ENCODE results near the gene MTPN. TPM values are rescaled to one million over a fixed set of nuclear protein-coding genes. Genes with fewer than 3 reads are reported as not detected.

The MTPN gene
- total RNA-seq, 6 experiments from 2014 or later, result 31.6 to 42.3 (median 39.5) TPM

- Histone ChIP-seq H3K27ac (no peak overlapping the region), H3K4me1 (peaks cover 0 to 10% (median 3%) of the 10 kb centered on the region in 4 donors), H3K27me3 (no peaks in the 10 kb centered on the region), H3K36me3 (no peaks in the 10 kb centered on the region), H3K9me3 (no peaks in the 10 kb centered on the region), H3K4me3 (no peak overlapping the region)
- intact Hi-C loops (cut with DNase I), result no loop called here
- 62% methylated on average over 1 of the region's 1 CpG for WGBS (ENCODE audit: insufficient coverage, low coverage, low lambda C conversion rate, missing lambda C conversion rate)
- TF ChIP-seq POLR2A (IDR thresholded peaks at IDR 0.05), result no peak
- TF ChIP-seq CTCF (IDR thresholded peaks at IDR 0.05), result no peak
- no peak for ATAC-seq
- DNase-seq, result no peak
These were observed 2.5 kb downstream of the MTPN start for GRCh38 chr7:135974667-135975066.

GRCh38 chr7:135971366-135971725 is 5.8 kb downstream of the MTPN start:
- TF ChIP-seq CTCF (IDR thresholded peaks at IDR 0.05) (no peak), POLR2A (IDR thresholded peaks at IDR 0.05) (no peak)
- H3K27ac ChIP-seq, result no peak overlapping the region

GRCh38 chr7:135970682-135971365 is 6.3 kb downstream of the MTPN start:
- peak in 1 of 4 donors; percentile 56 for ATAC-seq
- DNase-seq, result no peak
- no peaks in the 10 kb centered on the region for H3K27me3 ChIP-seq
- H3K36me3 ChIP-seq, result no peaks in the 10 kb centered on the region
- no peak overlapping the region for H3K27ac ChIP-seq
- TF ChIP-seq CTCF (IDR thresholded peaks at IDR 0.05) (no peak), POLR2A (IDR thresholded peaks at IDR 0.05) (no peak)
- peaks cover 0 to 5% (median 2%) of the 10 kb centered on the region in 4 donors for H3K4me1 ChIP-seq
- H3K4me3 ChIP-seq, result no peak overlapping the region
- 74% methylated on average over 1 of the region's 1 CpG for WGBS (ENCODE audit: insufficient coverage, low coverage, low lambda C conversion rate, missing lambda C conversion rate)
- intact Hi-C loops (cut with DNase I), result no loop called here
- H3K9me3 ChIP-seq, result no peaks in the 10 kb centered on the region

More at GRCh38 chr7:135971366-135971725, 5.8 kb downstream of the MTPN start:
- ATAC-seq, result no peak
- no peak for DNase-seq
- no peaks in the 10 kb centered on the region for H3K27me3 ChIP-seq
- no peaks in the 10 kb centered on the region for H3K36me3 ChIP-seq
- H3K9me3 ChIP-seq, result no peaks in the 10 kb centered on the region
- intact Hi-C loops (cut with DNase I), result no loop called here
- peaks cover 0 to 10% (median 2%) of the 10 kb centered on the region in 4 donors for H3K4me1 ChIP-seq
- H3K4me3 ChIP-seq, result no peak overlapping the region

DNA sequence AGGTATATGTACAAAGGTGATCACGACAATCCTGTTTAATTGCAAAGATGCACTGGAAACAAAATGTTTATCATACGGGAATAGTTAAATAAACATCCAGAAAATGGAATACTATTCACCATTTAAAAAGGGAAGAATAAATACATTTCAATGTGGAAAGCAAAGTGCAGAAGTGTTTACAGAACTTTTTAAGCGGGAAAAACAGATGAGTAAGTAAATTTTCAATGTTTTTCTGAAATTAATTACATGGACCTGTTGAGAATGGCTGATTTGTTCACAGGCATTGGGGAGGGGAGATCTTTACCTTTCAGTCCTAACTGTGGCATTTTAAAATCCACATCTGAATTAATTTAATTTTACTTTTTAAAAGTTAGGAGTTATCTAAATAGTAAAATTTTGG is 7.1 kb downstream of the MTPN start:
- no peak for TF ChIP-seq CTCF (IDR thresholded peaks at IDR 0.05)
- no peak for TF ChIP-seq POLR2A (IDR thresholded peaks at IDR 0.05)
- Histone ChIP-seq H3K27ac (no peak overlapping the region), H3K36me3 (no peaks in the 10 kb centered on the region), H3K4me3 (no peak overlapping the region), H3K27me3 (no peaks in the 10 kb centered on the region), H3K9me3 (no peaks in the 10 kb centered on the region), H3K4me1 (peaks cover 0 to 6% (median 0%) of the 10 kb centered on the region in 4 donors)
- no peak for DNase-seq
- intact Hi-C loops (cut with DNase I), result no loop called here
- 94% methylated on average over 3 of the region's 3 CpGs for WGBS (ENCODE audit: insufficient coverage, low coverage, low lambda C conversion rate, missing lambda C conversion rate)
- no peak for ATAC-seq
